Tibial artery (tissue), 4 donors: ENCODE data around the gene OSM.

Source experiments
- DNase-seq, 2 donors: peaks; one replicate each; pipeline ENCODE4 v3.0.0-alpha.2; 2019
- H3K27ac ChIP-seq, 2 donors: fragments of 200-600 bp; sonication (generic) in 1 of 2; 1 replicate in 1 of 2; 2 replicates in 1 of 2; pipeline ENCODE4 v1.5.1; 2018 to 2019; ENCODE audit warnings: mild to moderate bottlenecking in 1 of 2
- H3K27me3 ChIP-seq, 2 donors: fragments of 200-600 bp; sonication (generic) in 1 of 2; one replicate each; pipeline versions ENCODE4 v1.5.1 to v1.6.0; 2016 to 2019
- H3K36me3 ChIP-seq, 3 donors: fragments of 200-600 bp; sonication (generic) in 2 of 3; one replicate each; pipeline ENCODE4 v1.5.1; 2016 to 2019; ENCODE audit warnings: mild to moderate bottlenecking in 2 of 3
- H3K4me1 ChIP-seq, 4 donors: fragments of 200-600 bp; sonication (generic) in 2 of 4; 1 replicate in 3 of 4; 2 replicates in 1 of 4; pipeline ENCODE4 v1.5.1; 2016 to 2019
- H3K4me3 ChIP-seq, 2 donors: fragments of 200-600 bp; sonication (generic) in 1 of 2; 1 replicate in 1 of 2; 2 replicates in 1 of 2; pipeline ENCODE4 v1.5.1; 2018 to 2019; ENCODE audit warnings: mild to moderate bottlenecking in 2 of 2
- H3K9me3 ChIP-seq, 3 donors: fragments of 200-600 bp; sonication (generic) in 1 of 3; one replicate each; pipeline ENCODE4 v1.5.1; 2016 to 2019
- intact Hi-C: fragments of 100-400 bp; cut with DNase I; formaldehyde crosslinking; loops from one replicate; pipeline ENCODE4 v1.15.0; 2023; ENCODE audit warnings: low total_unique reads
- TF ChIP-seq, protein P1 (sequence below), 2 experiments: fragments of 200-600 bp in 1 of 2; fragments of 450-650 bp in 1 of 2; IDR thresholded peaks; one replicate each; pipeline ENCODE4 v1.5.1; 2017 to 2019; ENCODE audit warnings: antibody characterized with exemption in 2 of 2, mild to moderate bottlenecking in 1 of 2, moderate library complexity in 1 of 2

The OSM gene

GRCh38 chr22:30286331-30286730 lies 19.7 kb upstream of the OSM start:
- H3K36me3 ChIP-seq = peaks cover 18 to 47% (median 34%) of the 10 kb centered on the region in 3 donors
- TF ChIP-seq, protein P1, sequence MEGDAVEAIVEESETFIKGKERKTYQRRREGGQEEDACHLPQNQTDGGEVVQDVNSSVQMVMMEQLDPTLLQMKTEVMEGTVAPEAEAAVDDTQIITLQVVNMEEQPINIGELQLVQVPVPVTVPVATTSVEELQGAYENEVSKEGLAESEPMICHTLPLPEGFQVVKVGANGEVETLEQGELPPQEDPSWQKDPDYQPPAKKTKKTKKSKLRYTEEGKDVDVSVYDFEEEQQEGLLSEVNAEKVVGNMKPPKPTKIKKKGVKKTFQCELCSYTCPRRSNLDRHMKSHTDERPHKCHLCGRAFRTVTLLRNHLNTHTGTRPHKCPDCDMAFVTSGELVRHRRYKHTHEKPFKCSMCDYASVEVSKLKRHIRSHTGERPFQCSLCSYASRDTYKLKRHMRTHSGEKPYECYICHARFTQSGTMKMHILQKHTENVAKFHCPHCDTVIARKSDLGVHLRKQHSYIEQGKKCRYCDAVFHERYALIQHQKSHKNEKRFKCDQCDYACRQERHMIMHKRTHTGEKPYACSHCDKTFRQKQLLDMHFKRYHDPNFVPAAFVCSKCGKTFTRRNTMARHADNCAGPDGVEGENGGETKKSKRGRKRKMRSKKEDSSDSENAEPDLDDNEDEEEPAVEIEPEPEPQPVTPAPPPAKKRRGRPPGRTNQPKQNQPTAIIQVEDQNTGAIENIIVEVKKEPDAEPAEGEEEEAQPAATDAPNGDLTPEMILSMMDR (IDR thresholded peaks at IDR 0.05) = no peak
- intact Hi-C loops = no loop called here

DNA sequence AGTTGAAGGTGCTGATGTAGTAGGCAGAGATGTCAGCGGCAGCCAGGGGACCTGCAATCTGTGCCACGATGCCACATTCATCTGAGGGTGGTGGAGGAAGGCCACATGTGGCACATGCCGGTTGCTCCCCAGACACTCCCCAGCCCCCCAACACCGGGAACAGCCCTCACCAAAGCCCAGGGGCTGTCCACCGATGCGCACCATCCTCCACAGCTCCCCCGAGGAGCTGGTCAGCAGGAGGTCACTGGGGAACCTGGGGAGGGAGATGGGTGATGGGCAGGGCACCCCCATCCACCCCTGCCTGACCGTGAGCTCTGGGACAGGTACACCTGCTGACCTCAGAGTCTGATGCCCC lies 19.2 kb upstream of the OSM start:
- intact Hi-C loops = no loop called here

More at GRCh38 chr22:30286331-30286730, 19.7 kb upstream of the OSM start:
- Histone ChIP-seq H3K27me3 (no peaks in the 10 kb centered on the region), H3K27ac (no peak overlapping the region), H3K4me3 (no peak overlapping the region), H3K9me3 (no peaks in the 10 kb centered on the region), H3K4me1 (peaks cover 15 to 40% (median 28%) of the 10 kb centered on the region in 4 donors)
- no peak for DNase-seq

DNA sequence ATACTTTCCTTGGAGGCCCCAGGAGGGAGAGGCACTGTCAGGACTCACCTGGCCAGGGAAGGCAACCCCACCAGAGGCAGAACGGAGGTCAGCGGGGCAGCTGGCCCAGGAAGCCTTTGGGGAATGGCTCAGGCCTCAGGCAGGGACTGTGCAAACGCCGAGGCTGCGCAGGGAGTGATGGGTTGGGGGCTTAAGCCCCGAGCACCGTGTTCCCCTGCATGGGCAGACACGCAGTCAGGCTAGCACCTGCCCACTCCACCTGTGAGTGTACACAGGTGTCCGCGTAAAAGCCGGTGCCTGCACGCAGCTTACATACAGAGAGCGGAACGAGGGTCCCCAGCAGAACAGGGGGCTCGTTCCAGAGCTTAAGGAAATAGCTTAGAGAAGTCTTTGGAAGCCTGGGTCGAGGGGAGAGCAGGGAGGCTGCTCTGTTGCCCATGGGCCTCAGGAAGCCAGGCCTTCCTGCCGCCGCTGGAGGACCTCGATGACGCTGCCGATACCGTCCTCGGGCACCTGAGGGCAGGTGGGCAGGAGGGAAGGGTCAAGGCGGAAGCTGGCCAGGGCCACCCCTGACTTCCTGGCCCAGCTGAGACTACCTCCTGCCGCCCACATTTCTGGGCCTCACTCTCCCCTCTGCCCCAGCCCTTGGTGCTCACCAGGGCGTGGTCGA lies 18.7 kb upstream of the OSM start:
- Histone ChIP-seq H3K36me3 (peaks cover 18 to 47% (median 34%) of the 10 kb centered on the region in 3 donors), H3K4me1 (peaks cover 5 to 29% (median 18%) of the 10 kb centered on the region in 4 donors), H3K27ac (no peak overlapping the region), H3K4me3 (no peak overlapping the region), H3K9me3 (no peaks in the 10 kb centered on the region), H3K27me3 (no peaks in the 10 kb centered on the region)
- TF ChIP-seq, protein P1 (IDR thresholded peaks at IDR 0.05) = no peak
- intact Hi-C loops = no loop called here
- DNase-seq = no peak

More for the DNA sequence above, 19.2 kb upstream of the OSM start:
- H3K4me3 ChIP-seq = no peak overlapping the region
- no peak overlapping the region for H3K27ac ChIP-seq
- DNase-seq = no peak
- no peaks in the 10 kb centered on the region for H3K9me3 ChIP-seq
- H3K36me3 ChIP-seq = peaks cover 18 to 47% (median 34%) of the 10 kb centered on the region in 3 donors
- H3K4me1 ChIP-seq = peaks cover 10 to 35% (median 23%) of the 10 kb centered on the region in 4 donors
- no peaks in the 10 kb centered on the region for H3K27me3 ChIP-seq
- TF ChIP-seq, protein P1 (IDR thresholded peaks at IDR 0.05) = no peak

- DNase-seq = no peak
- Histone ChIP-seq H3K9me3 (no peaks in the 10 kb centered on the region), H3K36me3 (peaks cover 18 to 47% (median 34%) of the 10 kb centered on the region in 3 donors), H3K4me1 (peaks cover 0 to 23% (median 13%) of the 10 kb centered on the region in 4 donors), H3K4me3 (no peak overlapping the region), H3K27me3 (no peaks in the 10 kb centered on the region), H3K27ac (no peak overlapping the region)
- TF ChIP-seq, protein P1 (IDR thresholded peaks at IDR 0.05) = no peak
- intact Hi-C loops = no loop called here
Measured at GRCh38 chr22:30284666-30285065, 18.0 kb upstream of the OSM start.

GRCh38 chr22:30284172-30284571 lies 17.5 kb upstream of the OSM start:
- DNase-seq = no peak
- Histone ChIP-seq H3K27ac (no peak overlapping the region), H3K36me3 (peaks cover 18 to 47% (median 34%) of the 10 kb centered on the region in 3 donors), H3K4me1 (peaks cover 0 to 22% (median 13%) of the 10 kb centered on the region in 4 donors), H3K27me3 (no peaks in the 10 kb centered on the region), H3K4me3 (no peak overlapping the region), H3K9me3 (no peaks in the 10 kb centered on the region)
- TF ChIP-seq, protein P1 (IDR thresholded peaks at IDR 0.05) = no peak
- intact Hi-C loops = no loop called here
